ENCODE measurements around the gene MSL2. TPM values are rescaled to one million over a fixed set of nuclear protein-coding genes. Genes with fewer than 3 reads are reported as not detected.

MSL2 gene
- total and polyA plus RNA-seq, 2 of the 8 experiments (the other 6 are each of a cell fraction or from before 2014, with no cell fraction given): 9.1 to 41.8 TPM

GRCh38 chr3:136235545-136235944, 39.4 kb upstream of the MSL2 start:
- Histone ChIP-seq H3K4me1 (replicated peaks in 1 of 4; ENCODE audit: control insufficient read depth in 3 of 4, insufficient read depth in 4 of 4, low read length in 3 of 4) (peaks cover 0 to 6% (median 3%) of the 10 kb centered on the region in 4 experiments; a peak in 4 of 7 replicates), H3K4me2 (ENCODE audit: insufficient read depth in 1 of 2, low read depth in 2 of 2, low read length in 2 of 2) (no peak overlapping the region), H4K5ac (ENCODE audit: insufficient read length, low read depth, low read length) (no peak overlapping the region), H3K18ac (ENCODE audit: extremely low read depth, low read length) (no peak overlapping the region), H3K79me2 (ENCODE audit: control insufficient read depth in 1 of 2, insufficient read depth in 2 of 2, low read length in 2 of 2) (no peaks in the 10 kb centered on the region), H2BK20ac (ENCODE audit: low read length) (no peak overlapping the region; the same call in 1 of the 2 replicates), H3K79me1 (ENCODE audit: low read depth, low read length) (no peaks in the 10 kb centered on the region), H3K56ac (replicated peaks; ENCODE audit: insufficient read length, low read depth, low read length) (no peak overlapping the region), H3K23me2 (ENCODE audit: low read depth, low read length) (no peaks in the 10 kb centered on the region; the same call in 1 of the 2 replicates), H2AK5ac (ENCODE audit: low read depth, low read length) (no peak overlapping the region), H4K20me1 (replicated peaks in 1 of 2; ENCODE audit: control insufficient read depth in 1 of 2, insufficient read depth in 2 of 2, low read length in 2 of 2) (peaks cover 0 to 2% of the 10 kb centered on the region in 2 experiments), H3K27me3 (replicated peaks in 1 of 4; ENCODE audit: control insufficient read depth in 3 of 4, extremely low read depth in 1 of 4, insufficient read depth in 3 of 4, low read length in 3 of 4) (peaks cover 0 to 15% (median 3%) of the 10 kb centered on the region in 4 experiments; a peak in 5 of 7 replicates), H3K23ac (ENCODE audit: insufficient read length) (no peak overlapping the region), H3K27ac (ENCODE audit: low read depth, low read length) (no peak overlapping the region), H2BK15ac (ENCODE audit: low read length) (no peak overlapping the region), H2BK12ac (ENCODE audit: low read depth, low read length) (no peak overlapping the region), H2BK5ac (ENCODE audit: low read depth, low read length) (no peak overlapping the region), H4K8ac (ENCODE audit: extremely low read depth, insufficient read depth, low read length) (no peak overlapping the region), H2AFZ (ENCODE audit: low read length) (0 out of 2 replicates have a peak overlapping the region, but pooled peaks have one; percentile 14), H4K91ac (replicated peaks; ENCODE audit: insufficient read length, low read length) (no peak overlapping the region), H3K4ac (replicated peaks; ENCODE audit: insufficient read length, low read depth, low read length) (no peak overlapping the region), H3K4me3 (ENCODE audit: extremely low read depth in 1 of 4, insufficient read depth in 2 of 4, low read depth in 3 of 4, low read length in 4 of 4) (no peak overlapping the region), H3K9me3 (ENCODE audit: insufficient read depth in 2 of 2, low read depth in 1 of 2, low read length in 1 of 2) (no peaks in the 10 kb centered on the region; a peak in 1 of 4 replicates), H3K9ac (replicated peaks in 1 of 4; ENCODE audit: extremely low read depth in 1 of 4, low read depth in 3 of 4, low read length in 3 of 4) (no peak overlapping the region), H2BK120ac (replicated peaks; ENCODE audit: low read depth, low read length) (no peak overlapping the region), H3K36me3 (ENCODE audit: control insufficient read depth in 2 of 4, insufficient read depth in 4 of 4, low read length in 3 of 4) (no peaks in the 10 kb centered on the region), H3K14ac (ENCODE audit: insufficient read length) (no peak overlapping the region)
- POLR2A ChIA-PET (ENCODE audit: partially characterized antibody): interaction anchor here (3.0 kb wide), 1 partner anchor 39 kb away, joined by 10 read pairs; the partner anchor contains the start of gene MSL2
- 88% methylated on average over 1 of the region's 1 CpG; no CpG with 5 or more reads in 1 of the 2 experiments for WGBS, 2 experiments (ENCODE audit: extremely low coverage in 1 of 2, insufficient coverage in 1 of 2, insufficient read length in 1 of 2, insufficient replicate concordance in 2 of 2, low coverage in 1 of 2, low lambda C conversion rate in 2 of 2, missing lambda C conversion rate in 1 of 2)
- no peak for FAIRE-seq
- DNase-seq (ENCODE audit: low read depth in 1 of 2, low spot score in 2 of 2): no peak
- CTCF ChIA-PET (ENCODE audit: partially characterized antibody): no interaction called here
- TF ChIP-seq SAP30 (IDR thresholded peaks at IDR 0.05; ENCODE audit: insufficient read depth, insufficient replicate concordance, low read length) (no peak), HDAC2 (IDR thresholded peaks at IDR 0.05; ENCODE audit: borderline replicate concordance in 1 of 2, low read depth in 2 of 2, low read length in 2 of 2) (no peak), CREB1 (IDR thresholded peaks at IDR 0.05) (no peak), YY1 (IDR thresholded peaks at IDR 0.05; ENCODE audit: low read depth, low read length) (no peak), SIN3A (conservative IDR thresholded peaks at IDR 0.05 in 1 of 2, IDR thresholded peaks at IDR 0.05 in 1 of 2; ENCODE audit: low read depth in 1 of 2, low read length in 2 of 2) (no peak), RNF2 (IDR thresholded peaks at IDR 0.05; ENCODE audit: borderline replicate concordance, low read depth, low read length, missing control alignments, poor library complexity, severe bottlenecking) (no peak), POU5F1 (IDR thresholded peaks at IDR 0.05; ENCODE audit: low read depth, low read length) (no peak), KDM5A (IDR thresholded peaks at IDR 0.05; ENCODE audit: low read length) (no peak), POLR2A (IDR thresholded peaks at IDR 0.05; ENCODE audit: control extremely low read depth in 1 of 2, low read depth in 2 of 2, low read length in 2 of 2) (no peak), CEBPB (IDR thresholded peaks at IDR 0.05; ENCODE audit: low read depth, low read length) (no peak), BCL11A (IDR thresholded peaks at IDR 0.05; ENCODE audit: low read depth in 2 of 2, low read length in 2 of 2) (no peak), SP1 (IDR thresholded peaks at IDR 0.05; ENCODE audit: low read depth, low read length) (no peak), EP300 (IDR thresholded peaks at IDR 0.05; ENCODE audit: borderline replicate concordance in 1 of 2, low read depth in 2 of 2, low read length in 2 of 2) (no peak)
